K562 (cell line): Measurements from ENCODE around the gene PHF14. TPM values are rescaled to one million over a fixed set of nuclear protein-coding genes. Genes with fewer than 3 reads are reported as not detected.

Experiments used
- ATAC-seq: fragments of 200-7000 bp; cut with Tn5 transposase; 3 replicates; pipeline ENCODE4 v1.9.1; 2020; ENCODE audit warnings: moderate library complexity
- BruUV-seq: library from RNA; stranded (reverse); fragments of 400-500 nt; replicated peaks from 2 replicates; lab custom pipeline; 2021; lab: Mats Ljungman, UMichigan
- CTCF ChIA-PET: fragments of 300-600 bp; formaldehyde crosslinking; extraction: SDS; loops from one replicate; lab custom pipeline; 2021; ENCODE audit warnings: low intra/inter-chr PET ratio; lab: Yijun Ruan, JAX
- POLR2A ChIA-PET: fragments of 300-600, 350-650 bp; sonication (Branson Sonifier 250); formaldehyde crosslinking; extraction: SDS; loops from one replicate; lab custom pipeline; 2021; ENCODE audit warnings: antibody characterized with exemption, inconsistent platforms; lab: Yijun Ruan, JAX
- DNase-seq, 4 experiments: peaks; one replicate each; pipeline versions ENCODE4 v3.0.0 to v3.0.0-alpha.2; 2011 to 2018; ENCODE audit warnings: low spot score in 3 of 4, mixed read lengths in 3 of 4; ENCODE audit errors: extremely low read depth in 1 of 4
- FAIRE-seq: peaks from 2 replicates; lab custom pipeline; 2011; peaks lifted over from hg19 to GRCh38; lab: Jason Lieb, UNC
- H2AFZ ChIP-seq: 2 replicates; pipeline ENCODE4 v1.6.0; 2011; ENCODE audit warnings: low read depth, low read length, control low read depth, inconsistent platforms
- H3K27ac ChIP-seq: fragments of 200-600 bp; 3 replicates; pipeline ENCODE4 v1.8.0; 2011; ENCODE audit warnings: low read depth, mild to moderate bottlenecking, control low read depth, inconsistent platforms, low read length, moderate library complexity, mixed read lengths; ENCODE audit errors: extremely low read depth
- H3K27me3 ChIP-seq, 2 experiments: fragments of 300-600 bp in 1 of 2; 2 replicates in 1 of 2; 3 replicates in 1 of 2; pipeline versions ENCODE4 v1.6.0 to v1.8.0; 2011; ENCODE audit warnings: inconsistent platforms in 2 of 2, low read length in 2 of 2, mild to moderate bottlenecking in 1 of 2, mixed read lengths in 1 of 2, moderate library complexity in 1 of 2; ENCODE audit not compliant: control insufficient read depth in 2 of 2, insufficient read depth in 2 of 2
- H3K36me3 ChIP-seq: fragments of 300-600 bp; 3 replicates; pipeline ENCODE4 v1.8.0; 2011; ENCODE audit warnings: mild to moderate bottlenecking, low read length, inconsistent platforms; ENCODE audit not compliant: control insufficient read depth, insufficient read depth
- H3K4me1 ChIP-seq, 2 experiments: fragments of 200-600 bp in 1 of 2; replicated peaks in 1 of 2; 2 replicates in 1 of 2; 3 replicates in 1 of 2; pipeline versions ENCODE4 v1.5.1 to v1.8.0; 2011; ENCODE audit warnings: inconsistent platforms in 2 of 2, low read length in 2 of 2, mild to moderate bottlenecking in 1 of 2, mixed read lengths in 1 of 2, moderate library complexity in 1 of 2; ENCODE audit not compliant: control insufficient read depth in 2 of 2, insufficient read depth in 2 of 2
- H3K4me2 ChIP-seq: 2 replicates; pipeline ENCODE4 v1.6.1; 2011; ENCODE audit warnings: low read length, control low read depth, inconsistent platforms, mixed read lengths; ENCODE audit not compliant: insufficient read depth
- H3K4me3 ChIP-seq: fragments of 200-600 bp; sonication (generic), shearing (Covaris generic); 2 replicates; pipeline ENCODE4 v1.5.1; 2016; ENCODE audit warnings: control low read depth, inconsistent platforms
- H3K79me2 ChIP-seq: fragments of 200-600 bp; 3 replicates; pipeline ENCODE4 v1.8.0; 2011; ENCODE audit warnings: low read length, inconsistent platforms; ENCODE audit not compliant: control insufficient read depth, insufficient read depth
- H3K9ac ChIP-seq, 2 experiments: 2 replicates each; pipeline versions ENCODE4 v1.6.0 to v1.6.1; 2011; ENCODE audit warnings: low read depth in 2 of 2, low read length in 2 of 2, control low read depth in 1 of 2, inconsistent platforms in 1 of 2, mild to moderate bottlenecking in 1 of 2, mixed read lengths in 1 of 2; ENCODE audit not compliant: insufficient read depth in 1 of 2
- H3K9me1 ChIP-seq: one replicate; pipeline ENCODE4 v1.6.0; 2011; ENCODE audit warnings: inconsistent platforms, mild to moderate bottlenecking, low read length, moderate library complexity; ENCODE audit not compliant: control insufficient read depth, insufficient read depth
- H3K9me3 ChIP-seq: replicated peaks from 2 replicates; pipeline ENCODE4 v1.5.1; 2011; ENCODE audit warnings: low read depth, low read length, inconsistent platforms; ENCODE audit not compliant: control insufficient read depth, insufficient read depth
- H4K20me1 ChIP-seq: replicated peaks from 2 replicates; pipeline ENCODE4 v1.6.1; 2011; ENCODE audit warnings: low read length, inconsistent platforms, mixed read lengths; ENCODE audit not compliant: control insufficient read depth, insufficient read depth
- CREBBP ChIP-seq: IDR thresholded peaks from one replicate; pipeline ENCODE4 v1.6.1; 2012; ENCODE audit warnings: low read depth, mild to moderate bottlenecking, control low read depth, inconsistent platforms, low read length
- EZH2 ChIP-seq: IDR thresholded peaks from 2 replicates; pipeline ENCODE4 v1.6.1; 2012; ENCODE audit warnings: low read depth, mild to moderate bottlenecking, inconsistent platforms, low read length, borderline replicate concordance
- HLTF ChIP-seq: fragments of 450-650 bp; IDR thresholded peaks from 2 replicates; pipeline ENCODE4 v1.6.1; 2016
- ZBTB43 ChIP-seq: sonication (generic); formaldehyde crosslinking; IDR thresholded peaks from 2 replicates; pipeline ENCODE4 v1.8.0; 2023; ENCODE audit warnings: mild to moderate bottlenecking, missing genetic modification reagents
- ZNF140 ChIP-seq: fragments of 250-450 bp; sonication (Bioruptor Pico); IDR thresholded peaks from 2 replicates; pipeline ENCODE4 v1.8.0; 2021; ENCODE audit warnings: moderate library complexity, mild to moderate bottlenecking, inconsistent platforms
- ZNF224 ChIP-seq: sonication (generic); formaldehyde crosslinking; IDR thresholded peaks from 2 replicates; pipeline ENCODE4 v1.8.0; 2022; ENCODE audit warnings: mild to moderate bottlenecking, missing genetic modification reagents
- ZNF707 ChIP-seq: fragments of 250-450 bp; sonication (Bioruptor Pico); conservative IDR thresholded peaks from 2 replicates; pipeline ENCODE4 v1.8.0; 2022; ENCODE audit warnings: inconsistent platforms, mild to moderate bottlenecking, moderate library complexity
- WGBS: fragments of 100-300 bp; shearing (Covaris generic); methylation state at CpG from one replicate; pipeline ENCODE4 v1.1.6; 2016; ENCODE audit warnings: low coverage, mixed read lengths; ENCODE audit not compliant: insufficient coverage; ENCODE audit errors: missing lambda C conversion rate; 5-methylcytosine and 5-hydroxymethylcytosine counted together
- in situ Hi-C: fragments of 300-500 bp; cut with MboI; formaldehyde crosslinking; loops from 4 replicates; pipeline ENCODE4 v1.15.0; 2018; ENCODE audit warnings: inconsistent platforms, mixed read lengths
- intact Hi-C: fragments of 100-400 bp; cut with micrococcal nuclease; formaldehyde crosslinking; loops from 2 replicates; pipeline ENCODE4 v1.14.2; 2022
- polyA plus RNA-seq, 8 experiments: library from polyadenylated mRNA; depleted of rRNA in 4 of 8; stranded (reverse) in 5 of 8; unstranded in 3 of 8; fragments of >200 nt; fragmentation: Nextera tagmentation in 2 of 8; fragmentation: Illumina TruSeq in 1 of 8; extraction: Ambion mirVana in 2 of 8; extraction: Trizol in 1 of 8; gene quantifications; 2 replicates each; pipeline versions ENCODE4 v1.2.1 to v1.2.3, GENCODE V29; 2011 to 2014; ENCODE audit warnings: inconsistent platforms in 1 of 8, missing spikeins in 1 of 8
- total RNA-seq, 7 experiments: library from RNA; depleted of rRNA in 6 of 7; stranded (reverse); fragments of >200 nt in 6 of 7; fragmentation: Illumina TruSeq in 2 of 7; extraction: Trizol in 2 of 7; gene quantifications; 2 replicates each; pipeline versions ENCODE4 v1.2.1 to v1.2.3, GENCODE V29; 2011 to 2021; ENCODE audit warnings: low replicate concordance in 1 of 7
- TF ChIP-seq, protein P1 (sequence below): sonication (generic); formaldehyde crosslinking; IDR thresholded peaks from 2 replicates; pipeline ENCODE4 v1.8.0; 2022; ENCODE audit warnings: mild to moderate bottlenecking, missing genetic modification reagents

Gene PHF14
- total and polyA plus RNA-seq, 9 of the 15 experiments (the other 6 are each of a cell fraction or from before 2014, with no cell fraction given) = 27.5 to 67.6 (median 41.4) TPM

DNA sequence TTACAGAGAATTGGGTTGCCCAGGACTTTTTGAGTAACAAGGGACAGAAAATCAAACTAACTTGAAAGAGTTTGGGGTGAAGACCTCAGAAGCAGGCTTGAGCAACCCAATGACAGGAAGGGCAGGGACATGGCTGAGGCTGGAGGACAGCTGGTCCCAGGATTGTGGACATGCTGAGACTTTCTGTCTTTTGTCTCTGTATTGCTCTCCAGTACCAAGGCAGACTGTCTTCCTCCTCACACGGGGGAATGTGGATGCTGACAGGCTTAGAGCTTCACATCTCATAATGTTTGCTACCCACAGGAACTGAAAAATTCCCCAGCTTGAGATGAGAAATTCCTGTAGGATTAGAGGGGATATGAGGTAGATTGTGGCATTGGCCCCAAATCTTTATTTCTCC is 229.6 kb downstream of the PHF14 start:
- Histone ChIP-seq H3K79me2 (no peaks in the 10 kb centered on the region), H3K4me1 (no peaks in the 10 kb centered on the region), H4K20me1 (no peaks in the 10 kb centered on the region), H3K9ac (no peak overlapping the region), H2AFZ (no peak overlapping the region), H3K36me3 (no peaks in the 10 kb centered on the region), H3K9me1 (no peaks in the 10 kb centered on the region), H3K27me3 (peaks cover 9 to 12% of the 10 kb centered on the region in 2 experiments; a peak in 3 of 5 replicates), H3K27ac (no peak overlapping the region), H3K4me3 (no peak overlapping the region), H3K9me3 (no peaks in the 10 kb centered on the region), H3K4me2 (no peak overlapping the region)
- BruUV-seq = no TSS peak
- no peak for TF ChIP-seq ZBTB43 (CRISPR knock-in tag)
- DNase-seq (no peak), ATAC-seq (no peak), FAIRE-seq (no peak)
- CTCF ChIA-PET = no interaction called here
- POLR2A ChIA-PET = interaction anchor here (0.6 kb wide), 1 partner anchor 282 kb away, joined by 3 read pairs; no protein-coding TSS in a partner anchor
- intact Hi-C loops = no loop called here
- in situ Hi-C loops = no loop called here
- WGBS = 0% methylated on average over 1 of the region's 1 CpG

DNA sequence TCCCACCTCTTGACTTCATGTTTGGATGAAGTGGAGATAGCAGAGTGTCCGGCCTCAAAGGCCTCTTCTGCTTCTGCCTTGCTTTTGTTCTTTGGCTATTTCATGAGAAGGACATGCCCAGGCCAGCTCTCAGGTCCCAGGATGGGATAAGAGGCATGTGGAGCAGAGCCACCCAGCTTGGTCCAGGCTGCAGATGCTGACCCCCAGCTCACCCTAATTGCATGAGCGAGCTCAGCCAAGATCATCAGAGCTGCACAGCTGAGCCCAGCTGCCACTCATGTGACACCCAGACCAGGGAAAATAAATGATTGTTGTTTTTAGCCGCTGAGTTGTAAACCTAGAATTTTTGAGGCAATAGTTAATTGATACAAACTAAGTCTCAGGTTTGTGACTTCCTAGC is 230.0 kb downstream of the PHF14 start:
- in situ Hi-C loops (no loop called here), intact Hi-C loops (no loop called here)
- H3K9ac ChIP-seq = no peak overlapping the region
- H3K79me2 ChIP-seq = no peaks in the 10 kb centered on the region
- no peak for ATAC-seq
- H4K20me1 ChIP-seq = no peaks in the 10 kb centered on the region
- DNase-seq = no peak
- WGBS = 6% methylated on average over 3 of the region's 3 CpGs
- no peak for FAIRE-seq
- no TSS peak for BruUV-seq
- no peaks in the 10 kb centered on the region for H3K36me3 ChIP-seq
- H3K27ac ChIP-seq = no peak overlapping the region
- POLR2A ChIA-PET = interaction anchor here (0.6 kb wide), 1 partner anchor 283 kb away, joined by 3 read pairs; no protein-coding TSS in a partner anchor
- no peak overlapping the region for H2AFZ ChIP-seq
- H3K9me1 ChIP-seq = no peaks in the 10 kb centered on the region
- peaks cover 9 to 15% of the 10 kb centered on the region in 2 experiments; a peak in 3 of 5 replicates for H3K27me3 ChIP-seq
- no peak overlapping the region for H3K4me3 ChIP-seq
- H3K4me2 ChIP-seq = no peak overlapping the region
- no peaks in the 10 kb centered on the region for H3K9me3 ChIP-seq
- CTCF ChIA-PET = no interaction called here
- no peaks in the 10 kb centered on the region for H3K4me1 ChIP-seq
- TF ChIP-seq EZH2 = no peak
- TF ChIP-seq HLTF = no peak
- TF ChIP-seq ZNF140 (CRISPR knock-in tag) = no peak
- no peak for TF ChIP-seq ZNF707 (CRISPR knock-in tag)
- TF ChIP-seq, protein P1, sequence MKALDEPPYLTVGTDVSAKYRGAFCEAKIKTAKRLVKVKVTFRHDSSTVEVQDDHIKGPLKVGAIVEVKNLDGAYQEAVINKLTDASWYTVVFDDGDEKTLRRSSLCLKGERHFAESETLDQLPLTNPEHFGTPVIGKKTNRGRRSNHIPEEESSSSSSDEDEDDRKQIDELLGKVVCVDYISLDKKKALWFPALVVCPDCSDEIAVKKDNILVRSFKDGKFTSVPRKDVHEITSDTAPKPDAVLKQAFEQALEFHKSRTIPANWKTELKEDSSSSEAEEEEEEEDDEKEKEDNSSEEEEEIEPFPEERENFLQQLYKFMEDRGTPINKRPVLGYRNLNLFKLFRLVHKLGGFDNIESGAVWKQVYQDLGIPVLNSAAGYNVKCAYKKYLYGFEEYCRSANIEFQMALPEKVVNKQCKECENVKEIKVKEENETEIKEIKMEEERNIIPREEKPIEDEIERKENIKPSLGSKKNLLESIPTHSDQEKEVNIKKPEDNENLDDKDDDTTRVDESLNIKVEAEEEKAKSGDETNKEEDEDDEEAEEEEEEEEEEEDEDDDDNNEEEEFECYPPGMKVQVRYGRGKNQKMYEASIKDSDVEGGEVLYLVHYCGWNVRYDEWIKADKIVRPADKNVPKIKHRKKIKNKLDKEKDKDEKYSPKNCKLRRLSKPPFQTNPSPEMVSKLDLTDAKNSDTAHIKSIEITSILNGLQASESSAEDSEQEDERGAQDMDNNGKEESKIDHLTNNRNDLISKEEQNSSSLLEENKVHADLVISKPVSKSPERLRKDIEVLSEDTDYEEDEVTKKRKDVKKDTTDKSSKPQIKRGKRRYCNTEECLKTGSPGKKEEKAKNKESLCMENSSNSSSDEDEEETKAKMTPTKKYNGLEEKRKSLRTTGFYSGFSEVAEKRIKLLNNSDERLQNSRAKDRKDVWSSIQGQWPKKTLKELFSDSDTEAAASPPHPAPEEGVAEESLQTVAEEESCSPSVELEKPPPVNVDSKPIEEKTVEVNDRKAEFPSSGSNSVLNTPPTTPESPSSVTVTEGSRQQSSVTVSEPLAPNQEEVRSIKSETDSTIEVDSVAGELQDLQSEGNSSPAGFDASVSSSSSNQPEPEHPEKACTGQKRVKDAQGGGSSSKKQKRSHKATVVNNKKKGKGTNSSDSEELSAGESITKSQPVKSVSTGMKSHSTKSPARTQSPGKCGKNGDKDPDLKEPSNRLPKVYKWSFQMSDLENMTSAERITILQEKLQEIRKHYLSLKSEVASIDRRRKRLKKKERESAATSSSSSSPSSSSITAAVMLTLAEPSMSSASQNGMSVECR (CRISPR knock-in tag) = no peak
- no peak for TF ChIP-seq CREBBP
- TF ChIP-seq ZNF224 (CRISPR knock-in tag) = no peak
